Ovary (tissue), 3 donors: Measurements from ENCODE around the gene EXD3.

ENCODE experiments used
- CTCF ChIP-seq, 3 donors: fragments of 450-650 bp in 2 of 3; fragments of 200-600 bp in 1 of 3; IDR thresholded peaks; one replicate each; pipeline versions ENCODE4 v1.5.1 to v1.8.0; 2016 to 2022; ENCODE audit warnings: antibody characterized with exemption in 3 of 3, mild to moderate bottlenecking in 1 of 3
- EP300 ChIP-seq: sonication (generic); formaldehyde crosslinking; IDR thresholded peaks from one replicate; pipeline ENCODE4 v1.6.1; 2017; ENCODE audit warnings: antibody characterized with exemption
- donor health status: DM: no; HTN: no; CAD: no.

GRCh38 chr9:137302118-137302448, 120.9 kb downstream of the EXD3 start, which contains the start of gene NRARP:
- TF ChIP-seq EP300 (no peak), CTCF (IDR thresholded peaks at IDR 0.05) (no peak)
